Measurements from ENCODE around the gene CARMIL1. TPM values are rescaled to one million over a fixed set of nuclear protein-coding genes. Genes with fewer than 3 reads are reported as not detected.
A peak's percentile ranks its signal among the peaks of the same experiment; 100 is the strongest.

Gene CARMIL1
- total RNA-seq, 2 experiments from 2014 or later: 6.0 to 6.8 TPM

GRCh38 chr6:25254671-25255070, 24.5 kb upstream of the CARMIL1 start:
- DNase-seq (no peak), ATAC-seq (ENCODE audit: low read depth) (no peak)
- Mint-ChIP-seq H3K4me3 (no peak overlapping the region), H3K9me3 (no peaks in the 10 kb centered on the region), H3K27me3 (peaks cover 6% of the 10 kb centered on the region), H3K4me1 (peaks cover 3% of the 10 kb centered on the region), H3K36me3 (no peaks in the 10 kb centered on the region), H3K27ac (no peak overlapping the region)
- POLR2A ChIA-PET: no interaction called here

DNA sequence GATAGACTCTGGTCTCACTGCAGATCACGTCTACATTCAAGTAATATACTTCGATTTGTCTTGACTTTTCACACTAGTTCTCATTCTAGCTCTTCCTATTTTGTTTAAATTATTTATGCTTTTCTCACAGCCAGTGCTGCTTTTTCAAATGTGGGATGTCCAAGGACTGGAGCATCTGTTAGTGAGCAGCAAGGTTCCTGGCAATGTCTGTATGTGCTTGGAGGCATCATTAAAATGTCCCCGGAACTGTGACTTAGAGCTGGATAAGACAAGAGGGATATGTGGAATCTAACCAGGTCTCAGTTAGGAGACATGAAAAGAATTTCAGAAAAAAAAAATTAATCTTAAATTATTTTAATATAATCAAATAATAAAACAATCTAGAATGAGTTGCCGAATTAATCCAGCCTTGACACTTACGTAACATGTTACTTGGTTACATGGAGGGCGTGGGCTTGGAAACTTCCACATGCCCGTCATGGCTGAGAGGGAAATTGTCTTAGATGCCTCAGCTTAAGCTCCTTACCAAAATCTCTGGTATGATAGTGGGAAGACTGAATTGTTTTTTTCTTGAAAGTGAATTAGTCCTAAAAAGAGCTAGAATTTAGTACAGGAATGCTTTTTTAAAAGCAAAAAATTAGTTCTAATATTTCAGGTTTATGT, 21.4 kb upstream of the CARMIL1 start:
- no peak for ATAC-seq (ENCODE audit: low read depth)
- Mint-ChIP-seq H3K9me3 (no peaks in the 10 kb centered on the region), H3K4me3 (no peak overlapping the region), H3K36me3 (no peaks in the 10 kb centered on the region), H3K4me1 (no peaks in the 10 kb centered on the region), H3K27me3 (peaks cover 3% of the 10 kb centered on the region), H3K27ac (no peak overlapping the region)
- DNase-seq: no peak
- POLR2A ChIA-PET: interaction anchor here (1.2 kb wide), 1 partner anchor 34 kb away, joined by 3 read pairs; no protein-coding TSS in a partner anchor

GRCh38 chr6:25259756-25260155, 19.4 kb upstream of the CARMIL1 start:
- ATAC-seq (ENCODE audit: low read depth): no peak
- Mint-ChIP-seq H3K4me1 (no peaks in the 10 kb centered on the region), H3K27me3 (peaks cover 3% of the 10 kb centered on the region), H3K9me3 (no peaks in the 10 kb centered on the region), H3K27ac (no peak overlapping the region), H3K36me3 (no peaks in the 10 kb centered on the region), H3K4me3 (no peak overlapping the region)
- POLR2A ChIA-PET: no interaction called here
- no peak for DNase-seq

DNA sequence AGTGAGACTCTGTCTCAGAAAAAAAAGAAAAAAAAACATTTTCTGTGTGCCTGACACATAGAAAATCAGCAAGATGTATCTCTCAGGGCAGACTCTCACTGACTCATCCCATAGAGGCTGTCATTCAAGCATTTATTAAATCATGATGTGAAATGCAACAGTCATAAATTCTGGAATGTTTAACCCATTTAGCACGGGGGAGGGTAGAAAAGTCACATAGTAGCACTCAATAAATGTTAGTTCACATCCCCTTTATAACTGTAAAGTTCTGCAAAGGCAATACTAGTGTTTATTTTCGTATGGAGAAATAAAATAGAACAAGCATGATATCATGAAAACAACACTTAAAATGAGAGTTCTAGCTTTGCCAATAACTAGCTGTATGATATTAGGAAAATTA, 15.5 kb upstream of the CARMIL1 start:
- Mint-ChIP-seq H3K27me3 (peaks cover 9% of the 10 kb centered on the region), H3K9me3 (no peaks in the 10 kb centered on the region), H3K36me3 (no peaks in the 10 kb centered on the region), H3K27ac (no peak overlapping the region), H3K4me3 (no peak overlapping the region), H3K4me1 (peaks cover 2% of the 10 kb centered on the region)
- ATAC-seq (ENCODE audit: low read depth): no peak
- no peak for DNase-seq
- POLR2A ChIA-PET: no interaction called here

DNA sequence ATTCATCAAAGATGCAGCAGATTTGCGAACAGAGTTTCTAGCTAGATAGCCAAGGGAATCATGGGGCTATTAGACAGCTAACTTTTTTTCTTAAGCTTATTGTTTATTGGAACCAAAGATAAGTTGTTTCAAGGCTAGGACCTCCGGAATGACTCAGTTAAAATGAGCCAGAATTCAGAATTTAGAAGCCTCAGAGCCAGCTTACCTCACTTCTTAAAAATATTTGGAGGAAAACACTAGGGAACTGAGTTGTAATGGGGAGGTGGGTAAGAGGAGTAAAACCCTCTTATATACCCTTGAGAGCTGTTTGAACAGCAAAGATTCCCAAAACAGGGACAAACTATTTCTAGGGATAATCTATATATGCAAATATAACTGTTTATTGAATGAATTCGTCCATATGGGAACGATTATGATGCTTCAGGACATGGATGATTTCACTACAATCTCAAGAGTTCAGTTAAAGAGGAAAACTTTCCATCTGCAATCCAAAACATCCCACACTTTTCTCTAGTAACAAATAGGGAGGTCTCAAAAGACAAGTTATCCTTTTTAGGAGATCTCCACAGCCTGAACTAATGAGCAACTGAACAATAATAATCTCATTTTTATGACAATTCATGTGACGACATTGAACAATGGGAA, 12.6 kb upstream of the CARMIL1 start:
- Mint-ChIP-seq H3K9me3 (no peaks in the 10 kb centered on the region), H3K4me1 (peaks cover 2% of the 10 kb centered on the region), H3K4me3 (no peak overlapping the region), H3K36me3 (no peaks in the 10 kb centered on the region), H3K27me3 (peaks cover 20% of the 10 kb centered on the region), H3K27ac (no peak overlapping the region)
- DNase-seq (no peak), ATAC-seq (ENCODE audit: low read depth) (no peak)
- POLR2A ChIA-PET: no interaction called here

GRCh38 chr6:25267662-25268061, 11.5 kb upstream of the CARMIL1 start:
- DNase-seq: no peak
- H3K9me3 Mint-ChIP-seq: no peaks in the 10 kb centered on the region
- POLR2A ChIA-PET: no interaction called here
- H3K4me1 Mint-ChIP-seq: peaks cover 2% of the 10 kb centered on the region
- no peak overlapping the region for H3K27ac Mint-ChIP-seq
- no peak overlapping the region for H3K4me3 Mint-ChIP-seq
- H3K36me3 Mint-ChIP-seq: no peaks in the 10 kb centered on the region
- peaks cover 22% of the 10 kb centered on the region for H3K27me3 Mint-ChIP-seq
- no peak for ATAC-seq (ENCODE audit: low read depth)

- Mint-ChIP-seq H3K36me3 (no peaks in the 10 kb centered on the region), H3K4me1 (peaks cover under 1% of the 10 kb centered on the region), H3K27ac (no peak overlapping the region), H3K9me3 (no peaks in the 10 kb centered on the region), H3K27me3 (peaks cover 25% of the 10 kb centered on the region), H3K4me3 (no peak overlapping the region)
- no peak for DNase-seq
- no peak for ATAC-seq (ENCODE audit: low read depth)
- POLR2A ChIA-PET: interaction anchor here (0.6 kb wide), 1 partner anchor 789 kb away, joined by 4 read pairs; no protein-coding TSS in a partner anchor
Measured at GRCh38 chr6:25270559-25270958, 8.6 kb upstream of the CARMIL1 start.

GRCh38 chr6:25275436-25275835, 3.7 kb upstream of the CARMIL1 start:
- ATAC-seq (ENCODE audit: low read depth) (no peak), DNase-seq (no peak)
- Mint-ChIP-seq H3K27ac (no peak overlapping the region), H3K4me3 (no peak overlapping the region), H3K27me3 (peaks cover 13% of the 10 kb centered on the region), H3K4me1 (peaks cover 8% of the 10 kb centered on the region), H3K36me3 (no peaks in the 10 kb centered on the region), H3K9me3 (no peaks in the 10 kb centered on the region)
- POLR2A ChIA-PET: no interaction called here

- Mint-ChIP-seq H3K36me3 (no peaks in the 10 kb centered on the region), H3K4me3 (no peak overlapping the region), H3K27ac (no peak overlapping the region), H3K27me3 (peaks cover 3% of the 10 kb centered on the region), H3K4me1 (peaks cover 9% of the 10 kb centered on the region), H3K9me3 (no peaks in the 10 kb centered on the region)
- POLR2A ChIA-PET: interaction anchor here (0.7 to 2.6 kb wide), 2 partner anchors 41 to 213 kb away, joined by 3 to 13 read pairs; no protein-coding TSS in a partner anchor
- DNase-seq: no peak
- no peak for ATAC-seq (ENCODE audit: low read depth)
Measured at GRCh38 chr6:25277386-25277785, 1.8 kb upstream of the CARMIL1 start.

DNA sequence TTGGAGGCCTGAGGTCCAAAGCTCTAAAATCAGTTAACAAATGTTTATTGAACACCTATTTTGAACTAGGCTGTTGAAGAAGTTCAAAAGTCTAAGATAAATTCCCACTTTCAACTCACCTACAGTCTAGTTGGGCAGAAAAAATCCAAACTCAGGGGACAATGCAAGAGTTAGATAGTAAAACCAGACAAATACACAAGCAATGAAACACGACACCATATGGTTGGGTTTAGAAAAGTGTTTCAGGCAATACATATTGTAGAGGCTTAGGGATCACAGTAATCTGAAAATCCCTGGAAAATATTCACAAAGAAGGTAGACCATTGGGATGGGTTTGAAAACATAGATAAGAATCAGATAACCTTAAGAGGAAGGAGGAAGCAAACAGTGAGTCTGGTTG, 1.3 kb upstream of the CARMIL1 start:
- Mint-ChIP-seq H3K4me1 (peaks cover 10% of the 10 kb centered on the region), H3K36me3 (no peaks in the 10 kb centered on the region), H3K27me3 (peaks cover 3% of the 10 kb centered on the region), H3K9me3 (no peaks in the 10 kb centered on the region), H3K27ac (no peak overlapping the region), H3K4me3 (peak overlapping the region; percentile 60)
- POLR2A ChIA-PET: interaction anchor here (0.7 to 2.6 kb wide), 2 partner anchors 41 to 212 kb away, joined by 3 to 13 read pairs; no protein-coding TSS in a partner anchor
- no peak for DNase-seq
- ATAC-seq (ENCODE audit: low read depth): no peak

DNA sequence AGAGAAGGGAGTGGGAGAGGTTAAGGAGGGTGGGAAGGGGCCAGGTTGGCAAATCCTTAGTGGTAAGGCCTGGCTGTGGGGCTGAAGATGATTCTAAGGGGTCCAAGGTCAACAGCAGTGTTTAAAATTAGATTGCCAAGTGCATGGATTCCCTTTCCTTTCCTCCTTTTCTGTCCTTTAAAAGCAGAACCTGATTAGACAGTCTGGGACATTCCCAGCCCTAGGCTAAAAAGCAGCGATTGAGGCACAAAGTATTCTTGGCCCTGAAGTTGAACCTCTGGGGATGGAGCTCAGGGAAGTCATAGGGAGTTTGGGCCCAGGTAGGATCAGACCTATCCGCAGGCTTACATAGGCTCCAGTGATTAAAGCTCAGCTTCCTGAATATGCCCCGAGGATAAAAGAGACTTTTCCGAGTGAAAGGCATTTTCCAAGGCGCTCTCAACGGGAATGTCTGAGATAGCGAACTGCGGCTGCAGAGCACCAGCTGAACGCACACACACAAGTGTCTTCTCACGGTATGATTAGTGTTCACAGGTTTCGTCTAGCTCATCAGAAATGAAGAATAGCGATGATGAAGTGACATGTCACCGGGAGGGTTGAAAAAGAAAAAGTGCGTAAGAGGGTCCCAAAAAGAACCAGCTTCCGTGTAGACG, 787 bp upstream of the CARMIL1 start:
- ATAC-seq (ENCODE audit: low read depth): no peak
- POLR2A ChIA-PET: interaction anchor here (0.5 to 2.6 kb wide), 7 partner anchors 74 to 278 kb away, joined by 3 to 17 read pairs (median 5); no protein-coding TSS in a partner anchor
- H3K27ac Mint-ChIP-seq: peak overlapping the region; percentile 64

GRCh38 chr6:25279748-25280343, 672 bp downstream of the CARMIL1 start:
- Mint-ChIP-seq H3K9me3 (no peaks in the 10 kb centered on the region), H3K36me3 (no peaks in the 10 kb centered on the region), H3K4me3 (peak overlapping the region; percentile 84), H3K4me1 (peaks cover 12% of the 10 kb centered on the region), H3K27me3 (peaks cover 3% of the 10 kb centered on the region), H3K27ac (peak overlapping the region; percentile 73)
- POLR2A ChIA-PET: interaction anchor here (0.7 to 2.6 kb wide), 8 partner anchors 14 to 280 kb away, joined by 3 to 17 read pairs (median 5); no protein-coding TSS in a partner anchor
- no peak for DNase-seq
- ATAC-seq (ENCODE audit: low read depth): no peak

More for the DNA sequence above, 787 bp upstream of the CARMIL1 start:
- Mint-ChIP-seq H3K4me1 (peaks cover 12% of the 10 kb centered on the region), H3K4me3 (peak overlapping the region; percentile 84), H3K36me3 (no peaks in the 10 kb centered on the region), H3K27me3 (peaks cover 3% of the 10 kb centered on the region), H3K9me3 (no peaks in the 10 kb centered on the region)
- DNase-seq: no peak

DNA sequence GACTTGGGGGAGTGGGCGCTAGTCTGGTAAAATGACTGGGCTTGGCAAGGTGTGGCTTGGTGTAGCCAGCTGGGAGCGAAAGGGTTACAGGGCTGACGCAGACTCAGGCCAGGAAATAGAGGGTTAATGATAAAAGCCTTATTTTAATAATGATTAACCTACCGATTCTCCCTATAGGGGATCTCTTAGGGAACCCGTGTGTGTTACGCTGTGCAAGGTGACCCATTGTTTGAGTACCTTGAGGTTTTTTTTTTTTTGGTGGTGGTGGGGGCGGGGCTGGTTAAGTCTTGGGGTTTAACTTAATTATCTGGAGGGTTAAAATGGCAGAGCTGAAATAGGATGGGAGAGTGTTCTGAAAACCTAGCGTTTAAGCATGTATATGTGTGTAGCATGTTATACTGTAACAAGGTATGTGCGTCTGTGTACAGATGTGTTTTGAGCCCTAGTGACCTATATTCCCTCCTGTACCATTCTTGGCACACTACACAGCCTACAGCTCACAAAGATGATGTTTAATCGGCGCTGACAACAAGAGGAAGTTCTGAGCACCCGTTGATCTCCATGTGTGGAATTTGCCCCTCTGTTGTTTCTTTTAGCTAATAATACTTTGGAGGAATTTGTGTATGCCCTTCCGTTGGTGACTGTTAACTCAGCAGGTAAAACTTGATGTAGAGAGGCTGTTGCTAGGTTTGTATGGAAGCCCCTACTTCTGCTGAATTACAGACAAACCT, 1.3 kb downstream of the CARMIL1 start:
- Mint-ChIP-seq H3K4me3 (peak overlapping the region; percentile 84), H3K9me3 (no peaks in the 10 kb centered on the region), H3K27me3 (no peaks in the 10 kb centered on the region), H3K36me3 (peaks cover 5% of the 10 kb centered on the region), H3K27ac (peak overlapping the region; percentile 55), H3K4me1 (peaks cover 12% of the 10 kb centered on the region)
- ATAC-seq (ENCODE audit: low read depth): no peak
- POLR2A ChIA-PET: interaction anchor here (0.9 to 2.4 kb wide), 2 partner anchors 86 to 210 kb away, joined by 3 to 17 read pairs; no protein-coding TSS in a partner anchor
- peak; percentile 30 for DNase-seq
